ENCODE measurements around the gene PITPNC1.

DNA sequence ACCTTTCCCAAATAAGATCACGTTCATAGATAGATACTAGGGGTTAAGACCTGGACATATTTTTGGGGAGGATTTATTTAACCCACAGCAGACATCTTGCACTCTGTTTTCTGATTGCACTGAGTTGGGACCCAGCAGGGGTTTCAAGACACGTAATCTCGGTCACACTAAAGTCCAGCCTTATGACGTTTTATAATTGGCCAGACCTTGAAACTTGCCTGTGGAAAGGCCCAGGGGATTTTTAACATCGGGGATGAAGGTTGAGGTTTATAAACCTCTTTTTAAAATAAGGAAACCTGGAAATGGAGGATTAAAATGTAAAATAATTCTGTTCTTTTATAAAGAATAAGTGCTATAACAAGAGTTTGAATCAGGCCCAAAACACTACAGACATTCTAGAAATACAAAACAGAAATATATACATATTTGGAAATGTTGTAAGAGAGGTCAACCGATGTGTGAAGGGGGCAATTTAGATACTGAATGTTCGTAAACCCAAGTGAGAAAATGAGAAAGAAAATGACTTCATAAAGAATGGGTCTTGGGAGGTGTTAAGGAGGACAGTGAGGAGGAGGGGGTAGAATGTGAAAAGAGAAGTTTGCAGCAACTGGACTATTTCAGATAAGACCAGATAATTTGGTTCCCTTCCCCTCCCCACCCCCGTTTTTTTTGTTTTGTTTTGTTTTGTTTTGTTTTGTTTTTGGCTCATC, 279.6 kb downstream of the PITPNC1 start:
- TF ChIP-seq CTCF (IDR thresholded peaks at IDR 0.05) (no peak), POLR2A (IDR thresholded peaks at IDR 0.05) (no peak)

Data from uterus (tissue), 2 donors.